GM06990 (cell line): ENCODE results near the gene DLG2.
A peak's percentile ranks its signal among the peaks of the same experiment; 100 is the strongest.

Experiments used
- DNase-seq: peaks from one replicate; pipeline ENCODE4 v3.0.0-alpha.2; 2011; ENCODE audit not compliant: insufficient read length; ENCODE audit errors: extremely low read depth
- H3K27me3 ChIP-seq: replicated peaks from 2 replicates; pipeline ENCODE4 v1.6.0; 2011; ENCODE audit warnings: low read length; ENCODE audit not compliant: control insufficient read depth, insufficient read depth
- H3K36me3 ChIP-seq: 2 replicates; pipeline ENCODE4 v1.5.1; 2011; ENCODE audit warnings: low read length; ENCODE audit not compliant: control insufficient read depth, insufficient read depth
- H3K4me3 ChIP-seq: replicated peaks from 2 replicates; pipeline ENCODE4 v1.5.1; 2011; ENCODE audit warnings: low read depth, mild to moderate bottlenecking, control low read depth, low read length
- CTCF ChIP-seq: IDR thresholded peaks from 2 replicates; pipeline ENCODE4 v1.5.1; 2011; ENCODE audit warnings: low read length, control low read depth, mild to moderate bottlenecking, inconsistent platforms; ENCODE audit not compliant: insufficient read depth, poor library complexity, severe bottlenecking

Gene DLG2

GRCh38 chr11:83970061-83970671 lies 1657.0 kb downstream of the DLG2 start:
- peak; percentile 51 for DNase-seq
- TF ChIP-seq CTCF: no peak
- H3K36me3 ChIP-seq: no peaks in the 10 kb centered on the region
- no peaks in the 10 kb centered on the region for H3K27me3 ChIP-seq
- no peak overlapping the region for H3K4me3 ChIP-seq

GRCh38 chr11:83957038-83957900 lies 1669.9 kb downstream of the DLG2 start:
- no peaks in the 10 kb centered on the region for H3K36me3 ChIP-seq
- no peaks in the 10 kb centered on the region for H3K27me3 ChIP-seq
- no peak for TF ChIP-seq CTCF
- DNase-seq: no peak
- no peak overlapping the region for H3K4me3 ChIP-seq

GRCh38 chr11:83956119-83956697 lies 1670.9 kb downstream of the DLG2 start:
- Histone ChIP-seq H3K27me3 (no peaks in the 10 kb centered on the region), H3K36me3 (no peaks in the 10 kb centered on the region), H3K4me3 (no peak overlapping the region)
- DNase-seq: no peak
- TF ChIP-seq CTCF: peak; percentile 26

- no peaks in the 10 kb centered on the region for H3K27me3 ChIP-seq
- no peak for DNase-seq
- no peak for TF ChIP-seq CTCF
- H3K4me3 ChIP-seq: no peak overlapping the region
- no peaks in the 10 kb centered on the region for H3K36me3 ChIP-seq
Observed at GRCh38 chr11:83954780-83955179, 1672.4 kb downstream of the DLG2 start.

- H3K4me3 ChIP-seq: no peak overlapping the region
- H3K36me3 ChIP-seq: no peaks in the 10 kb centered on the region
- no peak for TF ChIP-seq CTCF
- no peaks in the 10 kb centered on the region for H3K27me3 ChIP-seq
- no peak for DNase-seq
Observed at GRCh38 chr11:83951521-83951920, 1675.6 kb downstream of the DLG2 start.
